ENCODE results near the gene MRGPRF. TPM values are rescaled to one million over a fixed set of nuclear protein-coding genes. Genes with fewer than 3 reads are reported as not detected.

MRGPRF gene
- total RNA-seq, 4 donors from 2014 or later: 17.9 to 119 (median 43.6) TPM

GRCh38 chr11:69014084-69014851 lies 1.2 kb upstream of the MRGPRF start:
- DNase-seq: peak; percentile 65
- Histone ChIP-seq H3K36me3 (no peaks in the 10 kb centered on the region), H3K9me3 (no peaks in the 10 kb centered on the region), H3K27me3 (peaks cover 47% of the 10 kb centered on the region), H3K4me3 (peak overlapping the region in 3 of 4 donors; percentile 47 to 52 (median 49)), H3K27ac (peak overlapping the region; percentile 87 to 98 (median 94)), H3K4me1 (peaks cover 8 to 39% (median 25%) of the 10 kb centered on the region in 4 donors)
- intact Hi-C loops (cut with DNase I; ENCODE audit: low total_unique reads) (loop anchor here (5.0 kb wide), 1 partner anchor 73 kb away; no protein-coding TSS in a partner anchor), in situ Hi-C loops (cut with MboI; ENCODE audit: low pct_ligation_motif_present in 1 of 4, low pct_unique_long_range_greater_than_20kb in 1 of 4, low sequenced_read_pairs in 3 of 4) (no loop called here)
- TF ChIP-seq POLR2AphosphoS5 (IDR thresholded peaks at IDR 0.05) (peak; percentile 74 to 87 (median 84)), EP300 (IDR thresholded peaks at IDR 0.05; ENCODE audit: low read depth) (no peak)
- WGBS, 2 donors (ENCODE audit: low coverage in 1 of 2): 20 to 36% methylated on average over 1 to 28 of the region's 28 CpGs

GRCh38 chr11:69012092-69013008 lies 696 bp downstream of the MRGPRF start:
- intact Hi-C loops (cut with DNase I; ENCODE audit: low total_unique reads): loop anchor here (2.0 to 5.0 kb wide), 2 partner anchors 36 to 75 kb away; partner anchors contain the start of gene TPCN2
- in situ Hi-C loops (cut with MboI; ENCODE audit: low pct_ligation_motif_present in 1 of 4, low pct_unique_long_range_greater_than_20kb in 1 of 4, low sequenced_read_pairs in 3 of 4): no loop called here
- H3K36me3 ChIP-seq: no peaks in the 10 kb centered on the region
- H3K9me3 ChIP-seq: no peaks in the 10 kb centered on the region
- WGBS, 2 donors (ENCODE audit: low coverage in 1 of 2): 43% methylated on average over 21 of the region's 21 CpGs; no CpG with 5 or more reads in 1 of the 2 donors
- peak overlapping the region; percentile 87 to 98 (median 94) for H3K27ac ChIP-seq
- TF ChIP-seq POLR2AphosphoS5 (IDR thresholded peaks at IDR 0.05) (no peak), CTCF (IDR thresholded peaks at IDR 0.05) (no peak), EP300 (IDR thresholded peaks at IDR 0.05; ENCODE audit: low read depth) (no peak), POLR2A (IDR thresholded peaks at IDR 0.05) (no peak)
- peaks cover 21 to 58% (median 42%) of the 10 kb centered on the region in 4 donors for H3K4me1 ChIP-seq
- H3K4me3 ChIP-seq: peak overlapping the region; percentile 47 to 66 (median 50)
- H3K27me3 ChIP-seq: peaks cover 47% of the 10 kb centered on the region
- no peak for DNase-seq

GRCh38 chr11:69011624-69012091 lies 1.4 kb downstream of the MRGPRF start:
- H3K4me3 ChIP-seq: peak overlapping the region; percentile 47 to 66 (median 50)
- peaks cover 47% of the 10 kb centered on the region for H3K27me3 ChIP-seq
- peaks cover 21 to 64% (median 43%) of the 10 kb centered on the region in 4 donors for H3K4me1 ChIP-seq
- TF ChIP-seq EP300 (IDR thresholded peaks at IDR 0.05; ENCODE audit: low read depth) (no peak), CTCF (IDR thresholded peaks at IDR 0.05) (no peak), POLR2A (IDR thresholded peaks at IDR 0.05) (no peak), POLR2AphosphoS5 (IDR thresholded peaks at IDR 0.05) (no peak)
- peak overlapping the region; percentile 87 to 98 (median 94) for H3K27ac ChIP-seq
- no peaks in the 10 kb centered on the region for H3K9me3 ChIP-seq
- intact Hi-C loops (cut with DNase I; ENCODE audit: low total_unique reads) (loop anchor here (2.0 to 5.0 kb wide), 2 partner anchors 37 to 76 kb away; partner anchors contain the start of gene TPCN2), in situ Hi-C loops (cut with MboI; ENCODE audit: low pct_ligation_motif_present in 1 of 4, low pct_unique_long_range_greater_than_20kb in 1 of 4, low sequenced_read_pairs in 3 of 4) (no loop called here)
- H3K36me3 ChIP-seq: no peaks in the 10 kb centered on the region
- DNase-seq: no peak
- 49% methylated on average over 9 of the region's 9 CpGs; no CpG with 5 or more reads in 1 of the 2 donors for WGBS, 2 donors (ENCODE audit: low coverage in 1 of 2)

- H3K36me3 ChIP-seq: no peaks in the 10 kb centered on the region
- peak overlapping the region; percentile 47 to 66 (median 50) for H3K4me3 ChIP-seq
- in situ Hi-C loops (cut with MboI; ENCODE audit: low pct_ligation_motif_present in 1 of 4, low pct_unique_long_range_greater_than_20kb in 1 of 4, low sequenced_read_pairs in 3 of 4): no loop called here
- no peaks in the 10 kb centered on the region for H3K9me3 ChIP-seq
- WGBS, 2 donors (ENCODE audit: low coverage in 1 of 2): 11% methylated on average over 42 of the region's 43 CpGs; no CpG with 5 or more reads in 1 of the 2 donors
- DNase-seq: peak; percentile 78
- intact Hi-C loops (cut with DNase I; ENCODE audit: low total_unique reads): loop anchor here (5.0 kb wide), 1 partner anchor 76 kb away; no protein-coding TSS in a partner anchor
- H3K27me3 ChIP-seq: peaks cover 47% of the 10 kb centered on the region
- TF ChIP-seq POLR2A (IDR thresholded peaks at IDR 0.05): peak; percentile 43
- no peak for TF ChIP-seq EP300 (IDR thresholded peaks at IDR 0.05; ENCODE audit: low read depth)
- peak; percentile 56 to 75 (median 61) for TF ChIP-seq POLR2AphosphoS5 (IDR thresholded peaks at IDR 0.05)
- no peak for TF ChIP-seq CTCF (IDR thresholded peaks at IDR 0.05)
- H3K27ac ChIP-seq: peak overlapping the region; percentile 87 to 98 (median 94)
- H3K4me1 ChIP-seq: peaks cover 24 to 64% (median 43%) of the 10 kb centered on the region in 4 donors
Measured at GRCh38 chr11:69010964-69011623, 2.0 kb downstream of the MRGPRF start.
